Measurements from ENCODE around the gene FMOD.

FMOD gene

DNA sequence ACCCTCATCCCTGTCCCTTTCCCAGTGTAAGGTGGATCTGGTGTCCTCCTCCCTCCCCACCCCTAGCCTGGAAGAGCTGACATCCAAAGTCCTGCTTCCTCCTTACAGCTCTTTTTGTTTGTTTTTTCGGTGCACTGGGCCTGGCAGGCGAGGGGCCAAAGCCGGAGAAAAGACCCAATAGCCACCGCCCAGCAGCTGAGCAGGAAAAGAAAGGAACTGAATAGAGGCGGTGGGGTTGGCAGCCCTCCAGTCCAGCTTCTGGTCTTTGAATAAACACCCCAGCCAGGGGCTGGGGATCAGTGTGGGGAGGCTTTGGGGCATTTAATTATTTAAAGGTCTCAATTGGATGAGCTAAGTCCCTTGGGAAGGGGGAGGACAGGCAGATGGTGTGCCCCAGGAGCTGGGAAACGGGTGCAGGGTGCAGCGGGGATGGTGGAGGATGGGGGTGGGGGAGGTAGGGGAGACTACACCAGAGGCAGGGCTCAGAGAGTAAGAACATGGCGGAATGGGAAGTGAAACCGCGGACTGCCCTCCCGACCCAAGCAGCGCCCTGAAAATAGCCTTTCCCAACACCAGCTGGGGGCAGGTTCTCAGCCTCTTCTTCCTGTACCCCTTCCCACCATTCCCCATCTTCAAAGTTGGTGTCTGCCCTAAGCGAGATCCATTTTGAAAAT, 25.4 kb downstream of the FMOD start:
- TF ChIP-seq GATA2 (IDR thresholded peaks at IDR 0.05; ENCODE audit: low read depth, low read length) (no peak), GATA3 (IDR thresholded peaks at IDR 0.05; ENCODE audit: low read depth, low read length) (no peak)

GRCh38 chr1:203325026-203325417, 25.9 kb downstream of the FMOD start:
- TF ChIP-seq GATA3 (IDR thresholded peaks at IDR 0.05; ENCODE audit: low read depth, low read length) (no peak), GATA2 (IDR thresholded peaks at IDR 0.05; ENCODE audit: low read depth, low read length) (no peak)

GRCh38 chr1:203324105-203325025, 26.6 kb downstream of the FMOD start:
- TF ChIP-seq GATA2 (IDR thresholded peaks at IDR 0.05; ENCODE audit: low read depth, low read length): no peak
- TF ChIP-seq GATA3 (IDR thresholded peaks at IDR 0.05; ENCODE audit: low read depth, low read length): no peak

DNA sequence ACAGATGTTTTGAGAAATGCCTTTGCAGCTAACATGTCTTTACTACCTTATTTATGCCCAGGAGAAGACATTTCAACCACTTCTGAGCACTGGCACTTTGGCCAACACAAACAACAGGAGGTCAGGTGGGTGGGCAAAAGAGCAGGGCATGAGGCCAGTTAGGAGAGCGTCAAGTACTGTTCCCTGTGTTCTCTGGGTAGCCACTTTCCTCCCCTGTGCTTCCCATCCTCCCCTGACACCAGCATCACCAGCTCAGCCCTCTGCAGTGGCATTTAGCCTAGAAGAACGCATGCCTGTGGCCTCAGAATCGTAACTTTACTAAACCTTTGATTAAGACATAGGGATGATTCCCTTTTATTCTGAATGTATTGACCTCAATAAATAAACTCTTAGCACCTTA, 27.3 kb downstream of the FMOD start:
- TF ChIP-seq GATA2 (IDR thresholded peaks at IDR 0.05; ENCODE audit: low read depth, low read length): no peak
- no peak for TF ChIP-seq GATA3 (IDR thresholded peaks at IDR 0.05; ENCODE audit: low read depth, low read length)

DNA sequence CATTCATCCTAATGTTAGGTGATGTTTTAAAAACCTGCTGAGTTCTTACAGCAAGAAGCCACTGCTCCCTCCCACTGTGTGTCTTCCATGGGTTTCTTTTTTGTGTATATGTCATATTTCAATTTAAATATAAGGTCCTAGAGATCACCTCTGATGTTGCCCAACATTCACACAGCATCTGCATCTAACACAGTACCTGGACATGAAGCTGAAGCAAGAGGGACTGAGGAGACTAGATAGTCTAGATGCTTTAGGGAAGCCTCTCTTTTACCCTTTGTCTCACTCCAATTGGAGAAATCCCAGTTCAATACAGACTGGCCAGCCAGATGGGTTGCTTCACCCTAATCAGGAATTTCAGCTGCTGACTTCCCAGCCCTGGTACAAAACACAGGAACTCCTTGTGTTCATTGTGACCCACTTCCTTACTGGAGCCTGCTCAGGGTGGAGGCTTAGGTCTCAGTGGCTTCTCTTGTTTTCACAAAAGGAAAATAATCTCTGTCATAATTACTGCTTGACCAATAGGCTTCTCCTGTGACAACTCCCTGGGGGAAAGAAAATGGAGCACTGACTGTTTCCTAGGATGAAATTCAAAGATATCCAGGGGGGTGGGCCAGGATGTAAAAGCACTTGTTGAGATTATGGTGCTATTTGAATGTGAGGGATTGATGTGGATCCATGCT, 28.3 kb downstream of the FMOD start:
- TF ChIP-seq GATA2 (IDR thresholded peaks at IDR 0.05; ENCODE audit: low read depth, low read length) (no peak), GATA3 (IDR thresholded peaks at IDR 0.05; ENCODE audit: low read depth, low read length) (no peak)

DNA sequence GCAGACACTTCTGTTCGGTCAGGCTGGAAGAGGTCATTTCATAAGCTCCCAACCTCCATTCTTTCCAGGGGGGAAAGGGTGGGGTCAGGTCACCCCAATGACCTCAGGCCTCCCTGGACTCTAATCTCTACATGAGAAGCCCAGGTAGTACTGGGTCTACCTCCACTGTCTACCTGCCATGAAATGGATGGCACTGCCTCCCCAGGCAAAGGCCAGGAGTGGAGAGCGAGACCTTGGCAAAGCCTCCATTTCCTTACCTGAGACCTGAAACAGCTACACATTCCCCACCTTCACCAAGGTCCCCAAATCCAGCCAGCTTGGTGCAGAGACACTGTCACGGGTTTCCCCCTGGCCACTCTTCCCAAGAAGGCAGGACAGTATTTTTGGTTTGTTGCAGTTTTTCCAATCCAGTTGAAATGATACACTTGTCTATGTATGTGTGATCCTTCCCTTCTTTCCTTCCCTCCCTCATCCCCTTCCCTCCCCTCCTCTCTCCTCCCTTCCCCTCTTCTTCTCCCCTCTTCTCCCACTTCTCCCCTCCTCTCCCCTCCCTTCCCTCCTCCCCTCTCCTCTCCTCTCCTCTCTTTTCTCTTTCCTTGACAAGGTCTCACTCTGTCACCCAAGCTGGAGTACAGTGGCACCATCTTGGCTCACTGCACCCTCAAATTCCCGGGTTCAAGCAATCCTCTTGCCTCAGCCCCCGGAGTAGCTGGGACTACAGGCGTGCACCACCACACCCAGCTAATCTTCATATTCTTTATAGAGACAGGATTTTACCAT, 29.5 kb downstream of the FMOD start:
- TF ChIP-seq GATA2 (IDR thresholded peaks at IDR 0.05; ENCODE audit: low read depth, low read length): no peak
- TF ChIP-seq GATA3 (IDR thresholded peaks at IDR 0.05; ENCODE audit: low read depth, low read length): no peak

DNA sequence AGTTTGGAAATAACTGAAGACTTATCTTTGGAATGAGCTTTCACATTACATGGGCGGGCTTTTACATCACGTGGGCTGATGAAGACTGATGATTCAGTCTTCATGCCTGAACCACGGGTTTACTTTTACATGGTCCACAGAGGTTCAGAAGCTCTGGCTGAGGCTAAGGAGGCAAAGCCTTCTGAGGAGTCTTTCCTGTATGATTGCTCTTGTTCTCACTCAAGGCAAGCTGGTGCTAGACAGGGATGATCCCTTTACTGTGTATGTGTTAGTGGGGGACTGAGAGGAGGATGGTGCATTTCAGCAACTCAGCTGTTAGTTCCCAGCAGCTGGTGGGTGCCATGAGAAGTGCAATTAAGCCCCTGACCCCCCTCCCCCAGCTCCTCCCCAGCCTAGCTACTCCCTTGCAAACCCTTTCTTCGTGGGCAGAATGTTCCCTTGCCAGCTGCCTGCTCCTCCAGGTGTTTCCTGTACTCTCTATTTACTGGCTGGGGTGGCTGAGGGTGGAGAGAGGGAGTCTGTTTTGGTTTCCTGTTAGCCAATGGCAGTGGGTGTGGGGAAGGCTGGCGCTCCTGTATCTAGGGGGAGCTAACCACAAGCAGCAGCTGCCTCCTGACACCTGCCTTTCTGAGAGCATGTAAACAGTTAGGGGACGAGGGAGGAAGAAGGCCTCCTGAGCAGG, 30.2 kb downstream of the FMOD start:
- TF ChIP-seq GATA2 (IDR thresholded peaks at IDR 0.05; ENCODE audit: low read depth, low read length) (no peak), GATA3 (IDR thresholded peaks at IDR 0.05; ENCODE audit: low read depth, low read length) (no peak)

- no peak for TF ChIP-seq GATA2 (IDR thresholded peaks at IDR 0.05; ENCODE audit: low read depth, low read length)
- no peak for TF ChIP-seq GATA3 (IDR thresholded peaks at IDR 0.05; ENCODE audit: low read depth, low read length)
These were observed 32.7 kb downstream of the FMOD start for GRCh38 chr1:203318229-203318517.

GRCh38 chr1:203317429-203318228, 33.3 kb downstream of the FMOD start:
- TF ChIP-seq GATA3 (IDR thresholded peaks at IDR 0.05; ENCODE audit: low read depth, low read length) (no peak), GATA2 (IDR thresholded peaks at IDR 0.05; ENCODE audit: low read depth, low read length) (no peak)

DNA sequence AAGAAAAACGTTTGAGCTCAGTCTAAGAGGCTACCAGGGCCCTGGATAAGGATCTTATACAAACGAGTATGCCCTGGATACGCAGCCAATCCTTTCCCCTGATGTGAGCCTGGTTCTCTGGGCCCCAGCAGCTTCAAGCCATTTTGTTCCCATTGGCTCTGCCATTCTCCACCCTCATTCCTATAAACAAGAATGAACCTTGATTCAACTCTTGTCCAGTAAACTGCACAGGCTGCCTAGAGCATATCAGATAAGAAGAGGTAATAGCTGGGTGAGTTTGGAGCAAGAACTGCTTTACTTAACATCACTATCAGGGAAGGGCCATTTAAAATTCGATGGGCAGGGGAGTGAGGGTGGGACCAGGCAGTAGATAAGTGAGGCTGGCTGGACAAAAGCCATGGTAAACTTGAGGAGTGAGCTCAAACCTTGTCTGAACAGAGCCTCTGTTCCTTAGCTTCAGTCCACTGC, 34.3 kb downstream of the FMOD start:
- TF ChIP-seq GATA2 (IDR thresholded peaks at IDR 0.05; ENCODE audit: low read depth, low read length): peak; percentile 90
- TF ChIP-seq GATA3 (IDR thresholded peaks at IDR 0.05; ENCODE audit: low read depth, low read length): no peak

GRCh38 chr1:203311368-203312301, 39.3 kb downstream of the FMOD start:
- TF ChIP-seq GATA3 (IDR thresholded peaks at IDR 0.05; ENCODE audit: low read depth, low read length) (no peak), GATA2 (IDR thresholded peaks at IDR 0.05; ENCODE audit: low read depth, low read length) (no peak)

All from SH-SY5Y (cell line).